COLO829 (cell line): Measurements from ENCODE around the gene STX5.
"Not testable (repeated sequence)": the region's sequence is repeated elsewhere in the genome, so short reads cannot be mapped to it uniquely, and the experiment has no call there.

Experiments used
- DNase-seq: peaks from one replicate; pipeline ENCODE4 v3.0.0; 2012; ENCODE audit warnings: low spot score

STX5 gene

DNA sequence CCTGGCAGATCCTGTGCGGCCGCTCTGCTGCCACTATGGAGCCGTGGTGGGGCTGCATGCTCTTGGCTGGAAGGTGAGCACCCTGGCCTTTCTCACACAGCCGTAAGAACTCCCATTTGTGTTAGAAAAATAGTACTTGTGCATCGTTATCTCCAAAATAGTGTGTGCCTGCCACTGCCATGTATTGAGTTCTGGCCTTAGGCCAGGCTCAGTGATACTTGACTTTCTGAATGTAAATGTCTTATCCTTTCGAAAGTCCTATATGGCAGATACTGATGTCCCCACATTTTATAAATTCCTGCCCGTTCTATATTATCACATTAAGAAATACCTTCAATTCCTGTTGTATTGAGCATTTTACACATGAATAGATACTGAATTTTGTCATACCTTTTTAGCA, 49.1 kb downstream of the STX5 start:
- no peak for DNase-seq

DNA sequence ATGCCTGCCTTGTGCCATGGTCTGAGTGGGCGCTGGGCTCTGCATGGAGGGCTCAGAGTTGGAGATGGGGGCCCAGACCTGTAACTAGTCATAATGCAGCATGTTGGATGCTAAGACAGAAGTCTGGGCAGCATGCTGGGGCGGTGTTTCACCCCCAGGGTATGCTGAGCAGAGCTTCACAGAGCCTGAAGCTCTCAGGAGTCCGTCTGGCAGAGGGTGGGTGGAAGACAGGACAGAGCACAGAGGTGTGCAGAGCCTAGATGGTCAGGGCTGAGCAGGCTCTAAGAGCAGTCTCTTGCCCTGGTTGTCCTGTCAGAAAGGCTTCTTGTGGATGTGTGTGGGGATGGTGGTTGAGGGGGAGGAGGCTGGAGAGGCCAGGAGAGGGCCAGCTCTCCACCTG, 53.4 kb downstream of the STX5 start:
- no peak for DNase-seq

DNA sequence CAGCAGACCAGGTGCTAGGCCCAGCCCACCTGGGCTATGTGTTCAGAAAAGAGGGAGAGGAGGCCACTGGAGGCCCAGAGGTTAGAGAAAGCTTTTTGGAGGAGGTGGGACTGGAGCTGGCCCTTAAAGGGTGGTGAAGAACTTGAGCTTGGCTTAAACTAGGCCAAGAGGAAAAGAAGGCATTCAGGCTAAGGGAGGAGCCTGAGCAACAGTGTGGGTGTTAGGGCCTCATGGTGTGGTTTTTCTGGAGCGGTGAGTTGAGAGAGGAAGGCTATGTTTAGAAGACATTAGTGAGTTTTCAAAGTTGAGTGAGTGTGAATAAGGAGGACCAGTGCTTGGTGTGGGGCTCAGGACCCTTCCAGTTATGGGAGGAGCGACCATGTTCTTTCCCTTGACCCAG, 54.5 kb downstream of the STX5 start:
- DNase-seq, result no peak

DNA sequence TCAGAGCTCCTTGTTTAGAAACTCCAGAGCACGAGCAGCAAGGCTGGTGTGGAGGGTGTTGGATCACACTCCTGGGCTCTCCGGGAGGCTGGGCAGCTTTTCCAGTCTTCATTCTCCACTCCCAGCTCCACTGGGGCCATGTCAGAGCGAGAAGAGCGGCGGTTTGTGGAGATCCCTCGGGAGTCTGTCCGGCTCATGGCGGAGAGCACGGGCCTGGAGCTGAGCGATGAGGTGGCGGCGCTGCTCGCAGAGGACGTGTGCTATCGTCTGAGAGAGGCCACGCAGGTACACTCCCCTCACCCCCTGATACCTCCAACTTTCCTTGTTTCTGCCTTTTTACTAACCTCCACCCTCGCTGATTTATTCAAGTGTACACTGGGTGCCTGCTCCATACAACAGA, 56.2 kb downstream of the STX5 start:
- DNase-seq, result no peak

DNA sequence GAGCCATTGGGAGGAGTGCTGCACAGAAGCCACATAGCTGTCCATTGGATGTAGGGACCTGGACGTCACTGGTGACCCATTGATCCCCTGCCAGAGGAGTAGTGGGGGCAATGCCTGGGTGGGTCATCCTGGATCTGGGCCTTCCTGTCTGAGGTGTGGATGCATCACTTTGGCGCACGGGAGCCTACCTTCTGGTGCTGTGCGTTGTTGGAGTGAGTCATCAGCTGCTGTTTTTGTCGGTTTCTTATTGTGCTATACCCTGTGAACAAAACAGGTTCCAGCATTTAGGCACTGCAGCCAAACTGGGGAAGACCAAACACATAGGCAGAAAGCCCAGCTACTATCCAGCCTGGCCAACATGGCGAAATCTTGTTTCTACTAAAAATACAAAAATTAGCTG, 57.4 kb downstream of the STX5 start:
- no peak for DNase-seq

DNA sequence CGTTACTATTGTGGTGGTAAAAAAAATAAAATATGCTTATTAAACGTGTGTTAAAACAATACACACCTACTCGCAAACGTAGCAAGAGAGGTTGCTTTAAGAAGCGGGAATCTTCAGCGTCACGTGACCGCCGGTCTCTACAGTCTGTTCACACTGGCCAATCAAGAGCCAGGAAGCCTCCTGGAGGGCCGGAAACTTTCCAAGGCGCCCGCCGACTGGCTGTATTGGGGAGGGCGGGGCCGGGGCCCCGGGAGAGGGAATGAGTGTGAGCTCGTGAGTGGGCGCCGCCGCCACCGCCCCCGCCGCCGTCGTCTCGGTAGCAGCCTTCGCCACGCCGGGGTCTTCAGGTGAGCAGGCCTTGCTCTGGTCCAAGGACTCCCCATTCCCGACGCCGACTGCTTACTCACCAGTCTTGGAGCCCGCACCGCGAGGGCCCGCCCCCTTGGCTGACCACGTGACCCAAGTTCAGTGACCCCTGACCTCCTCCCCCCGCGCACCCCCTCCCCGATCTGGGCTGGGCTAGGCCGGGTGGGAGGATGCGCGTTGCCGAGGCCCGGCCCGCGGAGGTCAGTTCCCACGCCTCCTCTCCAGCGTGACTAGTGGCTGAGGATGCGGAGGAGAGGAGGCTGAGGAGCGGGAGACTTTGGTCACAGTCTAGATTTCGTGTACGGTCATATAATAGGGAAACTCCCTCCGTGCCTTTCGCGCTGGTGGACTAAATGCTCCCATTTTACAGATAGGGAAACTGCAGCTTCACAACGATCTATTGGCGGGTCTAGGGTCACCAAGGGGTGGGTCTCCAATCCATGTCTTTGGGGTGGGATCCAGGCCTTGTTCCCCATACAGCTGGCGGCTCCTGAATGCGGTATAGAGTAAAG, 60.5 kb downstream of the STX5 start, which contains the start of gene TAF6L:
TSS of gene TAF6L (plus strand) at position 253 of the 878 bp plus-strand sequence. CDS start 4,388 bp downstream, outside the sequence.
- peak; percentile 97 for DNase-seq

DNA sequence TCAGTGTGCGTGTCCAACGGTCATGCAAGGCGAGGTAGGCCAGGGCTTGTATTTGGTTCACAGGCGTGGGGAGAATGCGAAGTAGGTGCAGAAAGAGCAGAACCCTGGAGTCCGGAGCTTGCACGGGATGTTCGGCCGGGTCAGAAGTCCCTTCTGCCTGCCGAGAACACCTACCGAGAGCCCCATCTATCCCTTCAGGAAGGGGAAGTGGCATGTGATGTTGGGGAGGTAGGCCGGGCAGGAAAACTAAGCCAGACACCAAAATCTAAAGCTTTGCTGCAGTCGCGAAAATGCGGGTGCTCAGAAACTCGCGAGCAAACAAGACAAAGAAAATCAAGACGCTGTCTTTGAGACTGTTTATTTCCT, 61.1 kb downstream of the STX5 start:
- DNase-seq, result no peak

DNA sequence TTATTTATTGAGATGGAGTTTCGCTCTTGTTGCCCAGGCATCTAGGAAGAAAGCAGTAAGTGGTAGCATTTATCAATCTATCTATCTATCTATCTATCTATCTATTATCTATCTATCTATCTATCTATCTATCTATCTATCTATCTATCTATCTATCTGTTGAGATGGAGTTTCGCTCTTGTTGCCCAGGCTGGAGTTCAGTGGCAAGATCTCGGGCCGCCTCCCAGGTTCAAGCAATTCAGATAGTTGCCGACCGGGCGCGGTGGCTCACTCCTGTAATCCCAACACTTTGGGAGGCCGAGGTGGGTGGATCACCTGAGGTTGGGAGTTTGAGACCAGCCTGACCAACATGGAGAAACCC, 71.0 kb downstream of the STX5 start:
- DNase-seq, result not testable (repeated sequence)

DNA sequence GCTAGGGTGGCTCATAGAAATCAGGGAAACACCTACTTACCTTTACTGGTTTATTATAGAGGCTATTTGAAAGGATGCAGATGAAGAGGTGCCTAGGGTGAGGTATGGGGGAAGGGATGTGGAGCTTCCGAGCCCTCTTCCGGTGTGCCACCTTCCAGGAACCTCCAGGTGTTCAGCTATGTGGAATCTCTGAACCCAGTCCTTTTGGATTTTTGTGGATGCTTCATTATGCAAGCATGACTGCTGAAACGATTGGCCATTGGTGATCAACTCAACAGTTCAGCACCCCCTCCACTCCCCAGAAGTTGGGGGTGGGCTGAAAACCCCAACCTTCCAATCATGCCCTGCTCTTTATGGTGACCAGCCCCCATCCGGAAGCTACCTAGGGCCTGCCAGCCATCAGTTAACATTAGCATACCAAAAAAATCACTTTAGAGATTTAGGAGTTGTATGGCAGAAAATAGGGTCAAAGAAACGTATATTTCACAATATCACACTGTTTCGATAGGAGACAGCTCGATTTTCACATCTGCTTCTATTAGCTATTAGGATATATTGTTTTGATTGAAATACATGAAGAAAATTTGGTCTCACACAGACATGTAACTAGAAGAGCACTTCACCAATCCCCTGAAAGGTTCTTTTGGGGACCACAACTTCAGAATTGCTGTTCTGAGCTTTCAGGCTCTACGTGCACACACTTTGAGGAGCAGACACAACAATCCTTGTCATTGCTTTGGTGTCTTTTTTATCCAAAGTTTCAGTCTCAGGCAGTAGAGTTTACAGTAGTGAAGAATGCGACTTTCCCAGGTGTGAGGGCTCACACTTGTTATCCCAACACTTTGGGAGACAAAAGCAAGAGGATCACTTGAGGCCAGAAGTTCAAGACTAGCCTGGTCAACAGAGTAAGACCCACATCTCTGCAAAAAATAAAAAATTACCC, 73.7 kb downstream of the STX5 start:
- no peak for DNase-seq
